Body of pancreas (tissue), 4 donors: ENCODE data around the gene FRAS1.

Experiments used
- POLR2A ChIP-seq, 3 donors: fragments of 450-650 bp; IDR thresholded peaks; one replicate each; pipeline ENCODE4 v1.6.1; 2016; ENCODE audit warnings: antibody characterized with exemption in 3 of 3, mild to moderate bottlenecking in 2 of 3
- TF ChIP-seq, protein P1 (sequence below), 7 experiments: fragments of 450-650 bp in 4 of 7; fragments of 200-600 bp in 3 of 7; sonication (generic) in 3 of 7; IDR thresholded peaks; one replicate each; pipeline ENCODE4 v1.5.1; 2016 to 2019; ENCODE audit warnings: antibody characterized with exemption in 7 of 7

DNA sequence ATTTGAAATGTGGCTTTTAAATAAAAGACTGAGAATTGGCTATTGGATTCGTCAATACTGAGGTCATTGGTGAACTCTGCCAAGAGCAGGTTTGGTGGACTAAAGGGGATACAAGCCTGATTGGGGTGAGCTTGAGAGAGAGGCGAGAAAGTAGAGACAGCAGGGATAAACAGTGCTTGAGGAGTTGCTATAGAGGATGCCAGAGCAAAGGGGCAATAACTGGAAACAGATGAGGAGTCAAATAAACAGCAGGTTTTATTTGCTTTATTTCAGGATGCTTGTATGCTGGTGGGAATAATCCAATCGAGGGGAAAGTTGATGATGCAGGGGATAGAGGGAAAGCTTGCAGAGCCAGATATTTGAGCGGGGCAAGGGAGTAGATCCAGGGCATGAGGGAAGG lies 470.4 kb downstream of the FRAS1 start:
- TF ChIP-seq, protein P1, sequence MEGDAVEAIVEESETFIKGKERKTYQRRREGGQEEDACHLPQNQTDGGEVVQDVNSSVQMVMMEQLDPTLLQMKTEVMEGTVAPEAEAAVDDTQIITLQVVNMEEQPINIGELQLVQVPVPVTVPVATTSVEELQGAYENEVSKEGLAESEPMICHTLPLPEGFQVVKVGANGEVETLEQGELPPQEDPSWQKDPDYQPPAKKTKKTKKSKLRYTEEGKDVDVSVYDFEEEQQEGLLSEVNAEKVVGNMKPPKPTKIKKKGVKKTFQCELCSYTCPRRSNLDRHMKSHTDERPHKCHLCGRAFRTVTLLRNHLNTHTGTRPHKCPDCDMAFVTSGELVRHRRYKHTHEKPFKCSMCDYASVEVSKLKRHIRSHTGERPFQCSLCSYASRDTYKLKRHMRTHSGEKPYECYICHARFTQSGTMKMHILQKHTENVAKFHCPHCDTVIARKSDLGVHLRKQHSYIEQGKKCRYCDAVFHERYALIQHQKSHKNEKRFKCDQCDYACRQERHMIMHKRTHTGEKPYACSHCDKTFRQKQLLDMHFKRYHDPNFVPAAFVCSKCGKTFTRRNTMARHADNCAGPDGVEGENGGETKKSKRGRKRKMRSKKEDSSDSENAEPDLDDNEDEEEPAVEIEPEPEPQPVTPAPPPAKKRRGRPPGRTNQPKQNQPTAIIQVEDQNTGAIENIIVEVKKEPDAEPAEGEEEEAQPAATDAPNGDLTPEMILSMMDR (IDR thresholded peaks at IDR 0.05): no peak
- no peak for TF ChIP-seq POLR2A (IDR thresholded peaks at IDR 0.05)
